Measurements from ENCODE around the gene SLC12A7. TPM values are rescaled to one million over a fixed set of nuclear protein-coding genes. Genes with fewer than 3 reads are reported as not detected.
A peak's percentile ranks its signal among the peaks of the same experiment; 100 is the strongest.

The SLC12A7 gene
- total and polyA plus RNA-seq, 2 of the 13 experiments (the other 11 are each of a cell fraction or from before 2014, with no cell fraction given) = 14.0 to 18.5 TPM

GRCh38 chr5:1119312-1119831 is 7.5 kb upstream of the SLC12A7 start (continued):
- TF ChIP-seq ZNF142 (CRISPR knock-in tag; IDR thresholded peaks at IDR 0.05) (no peak), FLYWCH1 (CRISPR knock-in tag; IDR thresholded peaks at IDR 0.05) (no peak), ZNF780A (CRISPR knock-in tag; IDR thresholded peaks at IDR 0.05) (no peak), ZBTB42 (CRISPR knock-in tag; IDR thresholded peaks at IDR 0.05) (no peak), CHD2 (IDR thresholded peaks at IDR 0.05; ENCODE audit: low read depth, low read length) (0 out of 2 replicates have a peak, but pooled peaks have one; percentile 11), HNRNPL (IDR thresholded peaks at IDR 0.05; ENCODE audit: low read depth, low read length) (peak; percentile 96), MLX (CRISPR knock-in tag; IDR thresholded peaks at IDR 0.05) (peak; percentile 60; the same call in 1 of the 2 replicates), ZKSCAN1 (IDR thresholded peaks at IDR 0.05; ENCODE audit: low read length) (no peak; the same call in 1 of the 2 replicates), KDM4B (CRISPR knock-in tag; IDR thresholded peaks at IDR 0.05) (peak; percentile 18; the same call in 1 of the 2 replicates), NCOA5 (CRISPR knock-in tag; IDR thresholded peaks at IDR 0.05) (no peak), HIVEP1 (CRISPR knock-in tag; IDR thresholded peaks at IDR 0.05) (no peak), SRY (CRISPR knock-in tag; IDR thresholded peaks at IDR 0.05) (0 out of 2 replicates have a peak, but pooled peaks have one; percentile 45), ZNF563 (CRISPR knock-in tag; IDR thresholded peaks at IDR 0.05) (no peak), CTCF (CRISPR knock-in tag; IDR thresholded peaks at IDR 0.05) (peak; percentile 38), HOXA3 (CRISPR knock-in tag; IDR thresholded peaks at IDR 0.05) (peak; percentile 51; the same call in 1 of the 2 replicates), CC2D1A (CRISPR knock-in tag; IDR thresholded peaks at IDR 0.05) (no peak)
- TF ChIP-seq, protein P1, sequence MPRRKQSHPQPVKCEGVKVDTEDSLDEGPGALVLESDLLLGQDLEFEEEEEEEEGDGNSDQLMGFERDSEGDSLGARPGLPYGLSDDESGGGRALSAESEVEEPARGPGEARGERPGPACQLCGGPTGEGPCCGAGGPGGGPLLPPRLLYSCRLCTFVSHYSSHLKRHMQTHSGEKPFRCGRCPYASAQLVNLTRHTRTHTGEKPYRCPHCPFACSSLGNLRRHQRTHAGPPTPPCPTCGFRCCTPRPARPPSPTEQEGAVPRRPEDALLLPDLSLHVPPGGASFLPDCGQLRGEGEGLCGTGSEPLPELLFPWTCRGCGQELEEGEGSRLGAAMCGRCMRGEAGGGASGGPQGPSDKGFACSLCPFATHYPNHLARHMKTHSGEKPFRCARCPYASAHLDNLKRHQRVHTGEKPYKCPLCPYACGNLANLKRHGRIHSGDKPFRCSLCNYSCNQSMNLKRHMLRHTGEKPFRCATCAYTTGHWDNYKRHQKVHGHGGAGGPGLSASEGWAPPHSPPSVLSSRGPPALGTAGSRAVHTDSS (CRISPR knock-in tag; conservative IDR thresholded peaks at IDR 0.05) = no peak
- TF ChIP-seq, protein P2, sequence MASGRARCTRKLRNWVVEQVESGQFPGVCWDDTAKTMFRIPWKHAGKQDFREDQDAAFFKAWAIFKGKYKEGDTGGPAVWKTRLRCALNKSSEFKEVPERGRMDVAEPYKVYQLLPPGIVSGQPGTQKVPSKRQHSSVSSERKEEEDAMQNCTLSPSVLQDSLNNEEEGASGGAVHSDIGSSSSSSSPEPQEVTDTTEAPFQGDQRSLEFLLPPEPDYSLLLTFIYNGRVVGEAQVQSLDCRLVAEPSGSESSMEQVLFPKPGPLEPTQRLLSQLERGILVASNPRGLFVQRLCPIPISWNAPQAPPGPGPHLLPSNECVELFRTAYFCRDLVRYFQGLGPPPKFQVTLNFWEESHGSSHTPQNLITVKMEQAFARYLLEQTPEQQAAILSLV (CRISPR knock-in tag; IDR thresholded peaks at IDR 0.05; ENCODE audit: borderline replicate concordance) = no peak
